Measurements from ENCODE around the gene C11orf97. TPM values are rescaled to one million over a fixed set of nuclear protein-coding genes. Genes with fewer than 3 reads are reported as not detected.

Gene C11orf97
- total and polyA plus RNA-seq, 2 donors (not counting 3 experiments of a cell fraction or from before 2014, with no cell fraction given): not detected

GRCh38 chr11:94550513-94550912 is 38.3 kb downstream of the C11orf97 start:
- POLR2A ChIA-PET: no interaction called here
- no peak overlapping the region for H3K4me3 ChIP-seq (replicated peaks in 1 of 3; ENCODE audit: insufficient read depth in 1 of 3, low read depth in 1 of 3, low read length in 3 of 3)
- no TSS peak for BruUV-seq (replicated peaks)
- no peaks in the 10 kb centered on the region for H4K20me1 ChIP-seq (replicated peaks; ENCODE audit: control insufficient read depth, extremely low read depth, insufficient read depth, low read length)
- H3K9ac ChIP-seq (replicated peaks; ENCODE audit: extremely low read depth, insufficient read depth, low read length): no peak overlapping the region
- TF ChIP-seq MAX (IDR thresholded peaks at IDR 0.05; ENCODE audit: insufficient read depth, insufficient read length) (no peak), FOS (IDR thresholded peaks at IDR 0.05; ENCODE audit: borderline replicate concordance, insufficient read depth, low read length) (no peak), CTCF (IDR thresholded peaks at IDR 0.05; ENCODE audit: extremely low read depth in 1 of 2, insufficient read depth in 1 of 2, low read depth in 1 of 2, low read length in 2 of 2) (no peak), POLR2A (IDR thresholded peaks at IDR 0.05; ENCODE audit: low read depth, low read length) (no peak)
- no peaks in the 10 kb centered on the region for H3K27me3 ChIP-seq (ENCODE audit: control insufficient read depth in 2 of 2, insufficient read depth in 2 of 2, low read length in 2 of 2)
- H3K4me2 ChIP-seq (ENCODE audit: insufficient read depth, low read length): no peak overlapping the region
- peaks cover 5% of the 10 kb centered on the region for H3K4me1 ChIP-seq (ENCODE audit: control insufficient read depth, extremely low read depth, insufficient read depth, low read length)
- no peaks in the 10 kb centered on the region for H3K9me1 ChIP-seq (replicated peaks; ENCODE audit: control insufficient read depth, extremely low read depth, insufficient read depth, low read length)
- no peak overlapping the region for H3K27ac ChIP-seq (ENCODE audit: insufficient read depth, low read depth, low read length)
- H3K36me3 ChIP-seq (ENCODE audit: control insufficient read depth in 2 of 2, extremely low read depth in 1 of 2, insufficient read depth in 2 of 2, low read length in 2 of 2): no peaks in the 10 kb centered on the region
- FAIRE-seq (no peak), DNase-seq (ENCODE audit: low read depth, low spot score) (no peak)
- H3K79me2 ChIP-seq (ENCODE audit: control insufficient read depth, insufficient read depth, low read length): peaks cover 2% of the 10 kb centered on the region
- H3K9me3 ChIP-seq (replicated peaks; ENCODE audit: control insufficient read depth, insufficient read depth, low read length): no peaks in the 10 kb centered on the region
- H2AFZ ChIP-seq (ENCODE audit: low read depth, low read length): no peak overlapping the region
- CTCF ChIA-PET: interaction anchor here (1.1 kb wide), 1 partner anchor 15 kb away, joined by 3 read pairs; no protein-coding TSS in a partner anchor
- dilution Hi-C loops (cut with MboI; ENCODE audit: extremely low pct_ligation_motif_present, low sequenced_read_pairs) (no loop called here), intact Hi-C loops (cut with micrococcal nuclease) (no loop called here)

GRCh38 chr11:94553938-94554337 is 41.7 kb downstream of the C11orf97 start:
- Histone ChIP-seq H3K4me2 (ENCODE audit: insufficient read depth, low read length) (no peak overlapping the region), H3K79me2 (ENCODE audit: control insufficient read depth, insufficient read depth, low read length) (no peaks in the 10 kb centered on the region), H3K9me3 (replicated peaks; ENCODE audit: control insufficient read depth, insufficient read depth, low read length) (no peaks in the 10 kb centered on the region), H3K27ac (ENCODE audit: insufficient read depth, low read depth, low read length) (no peak overlapping the region), H3K36me3 (ENCODE audit: control insufficient read depth in 2 of 2, extremely low read depth in 1 of 2, insufficient read depth in 2 of 2, low read length in 2 of 2) (no peaks in the 10 kb centered on the region), H3K4me1 (ENCODE audit: control insufficient read depth, extremely low read depth, insufficient read depth, low read length) (no peaks in the 10 kb centered on the region), H3K9me1 (replicated peaks; ENCODE audit: control insufficient read depth, extremely low read depth, insufficient read depth, low read length) (no peaks in the 10 kb centered on the region), H4K20me1 (replicated peaks; ENCODE audit: control insufficient read depth, extremely low read depth, insufficient read depth, low read length) (no peaks in the 10 kb centered on the region), H3K9ac (replicated peaks; ENCODE audit: extremely low read depth, insufficient read depth, low read length) (no peak overlapping the region), H3K4me3 (replicated peaks in 1 of 3; ENCODE audit: insufficient read depth in 1 of 3, low read depth in 1 of 3, low read length in 3 of 3) (no peak overlapping the region), H2AFZ (ENCODE audit: low read depth, low read length) (no peak overlapping the region), H3K27me3 (ENCODE audit: control insufficient read depth in 2 of 2, insufficient read depth in 2 of 2, low read length in 2 of 2) (no peaks in the 10 kb centered on the region)
- no TSS peak for BruUV-seq (replicated peaks)
- POLR2A ChIA-PET: no interaction called here
- FAIRE-seq (no peak), DNase-seq (ENCODE audit: low read depth, low spot score) (no peak)
- TF ChIP-seq CTCF (IDR thresholded peaks at IDR 0.05; ENCODE audit: extremely low read depth in 1 of 2, insufficient read depth in 1 of 2, low read depth in 1 of 2, low read length in 2 of 2): no peak
- no peak for TF ChIP-seq JUN (IDR thresholded peaks at IDR 0.05; ENCODE audit: borderline replicate concordance, insufficient read depth, insufficient read length, low read depth)
- no peak for TF ChIP-seq EZH2 (IDR thresholded peaks at IDR 0.05; ENCODE audit: borderline replicate concordance, low read depth, low read length, severe bottlenecking)
- no peak for TF ChIP-seq POLR2A (IDR thresholded peaks at IDR 0.05; ENCODE audit: low read depth, low read length)
- TF ChIP-seq MYC (IDR thresholded peaks at IDR 0.05; ENCODE audit: low read depth, low read length): no peak
- no peak for TF ChIP-seq MAX (IDR thresholded peaks at IDR 0.05; ENCODE audit: insufficient read depth, insufficient read length)
- TF ChIP-seq POLR2AphosphoS5 (IDR thresholded peaks at IDR 0.05; ENCODE audit: insufficient read depth, low read depth, low read length): no peak
- no peak for TF ChIP-seq GATA2 (IDR thresholded peaks at IDR 0.05; ENCODE audit: insufficient read depth, insufficient read length, low read depth, low read length)
- no peak for TF ChIP-seq FOS (IDR thresholded peaks at IDR 0.05; ENCODE audit: borderline replicate concordance, insufficient read depth, low read length)
- intact Hi-C loops (cut with micrococcal nuclease): no loop called here
- CTCF ChIA-PET: no interaction called here
- dilution Hi-C loops (cut with MboI; ENCODE audit: extremely low pct_ligation_motif_present, low sequenced_read_pairs): no loop called here
